Breast epithelium (tissue), 4 donors: ENCODE measurements around the gene PTPN3. TPM values are rescaled to one million over a fixed set of nuclear protein-coding genes. Genes with fewer than 3 reads are reported as not detected.

ENCODE experiments used
- DNase-seq, 2 donors: peaks; one replicate each; pipeline ENCODE4 v3.0.0-alpha.2; 2019; ENCODE audit warnings: low spot score in 2 of 2
- H3K27ac ChIP-seq, 2 donors: fragments of 200-600 bp; sonication (generic) in 1 of 2; one replicate each; pipeline ENCODE4 v1.5.1; 2016 to 2019; ENCODE audit warnings: mild to moderate bottlenecking in 1 of 2
- H3K27me3 ChIP-seq, 2 donors: fragments of 200-600 bp; sonication (generic) in 1 of 2; one replicate each; pipeline versions ENCODE4 v1.5.1 to v1.6.0; 2017 to 2019; ENCODE audit warnings: control low read depth in 1 of 2, mild to moderate bottlenecking in 1 of 2
- H3K36me3 ChIP-seq: fragments of 200-600 bp; one replicate; pipeline ENCODE4 v1.5.1; 2019
- H3K4me1 ChIP-seq, 2 donors: fragments of 200-600 bp; sonication (generic); one replicate each; pipeline ENCODE4 v1.5.1; 2016 to 2019; ENCODE audit warnings: control low read depth in 1 of 2
- H3K4me3 ChIP-seq, 3 donors: fragments of 200-600 bp; sonication (generic); 1 replicate in 2 of 3; 2 replicates in 1 of 3; pipeline ENCODE4 v1.5.1; 2016 to 2019; ENCODE audit warnings: mild to moderate bottlenecking in 3 of 3, moderate library complexity in 2 of 3
- H3K9me3 ChIP-seq, 2 donors: fragments of 200-600 bp; sonication (generic) in 1 of 2; one replicate each; pipeline ENCODE4 v1.5.1; 2016 to 2019; ENCODE audit warnings: control low read depth in 1 of 2
- POLR2A ChIP-seq: fragments of 450-650 bp; IDR thresholded peaks from one replicate; pipeline ENCODE4 v1.6.1; 2016; ENCODE audit warnings: antibody characterized with exemption, mild to moderate bottlenecking, moderate library complexity
- POLR2AphosphoS5 ChIP-seq, 3 donors: sonication (generic); formaldehyde crosslinking; IDR thresholded peaks; one replicate each; pipeline ENCODE4 v1.6.1; 2017; ENCODE audit warnings: antibody characterized with exemption in 3 of 3
- intact Hi-C: fragments of 100-400 bp; cut with DNase I; formaldehyde crosslinking; loops from one replicate; pipeline ENCODE4 v1.15.1; 2023; ENCODE audit warnings: low total_unique reads
- total RNA-seq, 3 donors: library from RNA; depleted of rRNA; stranded (reverse); fragments of >200 nt; gene quantifications; one replicate each; pipeline ENCODE4 v1.1.0, GENCODE V29; 2016
- TF ChIP-seq, protein P1 (sequence below), 3 donors: fragments of 450-650 bp; IDR thresholded peaks; one replicate each; pipeline ENCODE4 v1.5.1; 2016 to 2017; ENCODE audit warnings: antibody characterized with exemption in 3 of 3, mild to moderate bottlenecking in 3 of 3, moderate library complexity in 3 of 3

The PTPN3 gene
- total RNA-seq, 3 donors from 2014 or later, result 4.2 to 21.2 (median 14.4) TPM

GRCh38 chr9:109383947-109384346 lies 114.2 kb downstream of the PTPN3 start:
- Histone ChIP-seq H3K4me1 (no peaks in the 10 kb centered on the region), H3K27me3 (no peaks in the 10 kb centered on the region), H3K9me3 (no peaks in the 10 kb centered on the region), H3K27ac (no peak overlapping the region), H3K36me3 (no peaks in the 10 kb centered on the region), H3K4me3 (no peak overlapping the region)
- no peak for DNase-seq
- TF ChIP-seq POLR2AphosphoS5 (IDR thresholded peaks at IDR 0.05) (no peak), POLR2A (no peak)
- TF ChIP-seq, protein P1, sequence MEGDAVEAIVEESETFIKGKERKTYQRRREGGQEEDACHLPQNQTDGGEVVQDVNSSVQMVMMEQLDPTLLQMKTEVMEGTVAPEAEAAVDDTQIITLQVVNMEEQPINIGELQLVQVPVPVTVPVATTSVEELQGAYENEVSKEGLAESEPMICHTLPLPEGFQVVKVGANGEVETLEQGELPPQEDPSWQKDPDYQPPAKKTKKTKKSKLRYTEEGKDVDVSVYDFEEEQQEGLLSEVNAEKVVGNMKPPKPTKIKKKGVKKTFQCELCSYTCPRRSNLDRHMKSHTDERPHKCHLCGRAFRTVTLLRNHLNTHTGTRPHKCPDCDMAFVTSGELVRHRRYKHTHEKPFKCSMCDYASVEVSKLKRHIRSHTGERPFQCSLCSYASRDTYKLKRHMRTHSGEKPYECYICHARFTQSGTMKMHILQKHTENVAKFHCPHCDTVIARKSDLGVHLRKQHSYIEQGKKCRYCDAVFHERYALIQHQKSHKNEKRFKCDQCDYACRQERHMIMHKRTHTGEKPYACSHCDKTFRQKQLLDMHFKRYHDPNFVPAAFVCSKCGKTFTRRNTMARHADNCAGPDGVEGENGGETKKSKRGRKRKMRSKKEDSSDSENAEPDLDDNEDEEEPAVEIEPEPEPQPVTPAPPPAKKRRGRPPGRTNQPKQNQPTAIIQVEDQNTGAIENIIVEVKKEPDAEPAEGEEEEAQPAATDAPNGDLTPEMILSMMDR (IDR thresholded peaks at IDR 0.05), result no peak
- intact Hi-C loops, result no loop called here

GRCh38 chr9:109383356-109383755 lies 114.8 kb downstream of the PTPN3 start:
- Histone ChIP-seq H3K4me1 (no peaks in the 10 kb centered on the region), H3K9me3 (no peaks in the 10 kb centered on the region), H3K4me3 (no peak overlapping the region), H3K27ac (no peak overlapping the region), H3K27me3 (no peaks in the 10 kb centered on the region), H3K36me3 (no peaks in the 10 kb centered on the region)
- DNase-seq, result no peak
- no peak for TF ChIP-seq POLR2A
- no peak for TF ChIP-seq POLR2AphosphoS5 (IDR thresholded peaks at IDR 0.05)
- TF ChIP-seq, protein P1 (IDR thresholded peaks at IDR 0.05), result no peak
- intact Hi-C loops, result no loop called here

GRCh38 chr9:109382585-109382984 lies 115.5 kb downstream of the PTPN3 start:
- TF ChIP-seq POLR2AphosphoS5 (IDR thresholded peaks at IDR 0.05) (no peak), POLR2A (no peak)
- TF ChIP-seq, protein P1 (IDR thresholded peaks at IDR 0.05), result no peak
- Histone ChIP-seq H3K36me3 (no peaks in the 10 kb centered on the region), H3K4me1 (no peaks in the 10 kb centered on the region)

GRCh38 chr9:109382182-109382581 lies 115.9 kb downstream of the PTPN3 start:
- H3K36me3 ChIP-seq, result no peaks in the 10 kb centered on the region
- no peaks in the 10 kb centered on the region for H3K4me1 ChIP-seq
- TF ChIP-seq POLR2AphosphoS5 (IDR thresholded peaks at IDR 0.05) (no peak), POLR2A (no peak)
- TF ChIP-seq, protein P1 (IDR thresholded peaks at IDR 0.05), result no peak
- H3K4me3 ChIP-seq, result no peak overlapping the region
- no peak for DNase-seq
- no peak overlapping the region for H3K27ac ChIP-seq
- intact Hi-C loops, result no loop called here
- no peaks in the 10 kb centered on the region for H3K9me3 ChIP-seq
- no peaks in the 10 kb centered on the region for H3K27me3 ChIP-seq

More at GRCh38 chr9:109382585-109382984, 115.5 kb downstream of the PTPN3 start:
- Histone ChIP-seq H3K27ac (no peak overlapping the region), H3K9me3 (no peaks in the 10 kb centered on the region), H3K4me3 (no peak overlapping the region), H3K27me3 (no peaks in the 10 kb centered on the region)
- DNase-seq, result no peak
- intact Hi-C loops, result no loop called here

DNA sequence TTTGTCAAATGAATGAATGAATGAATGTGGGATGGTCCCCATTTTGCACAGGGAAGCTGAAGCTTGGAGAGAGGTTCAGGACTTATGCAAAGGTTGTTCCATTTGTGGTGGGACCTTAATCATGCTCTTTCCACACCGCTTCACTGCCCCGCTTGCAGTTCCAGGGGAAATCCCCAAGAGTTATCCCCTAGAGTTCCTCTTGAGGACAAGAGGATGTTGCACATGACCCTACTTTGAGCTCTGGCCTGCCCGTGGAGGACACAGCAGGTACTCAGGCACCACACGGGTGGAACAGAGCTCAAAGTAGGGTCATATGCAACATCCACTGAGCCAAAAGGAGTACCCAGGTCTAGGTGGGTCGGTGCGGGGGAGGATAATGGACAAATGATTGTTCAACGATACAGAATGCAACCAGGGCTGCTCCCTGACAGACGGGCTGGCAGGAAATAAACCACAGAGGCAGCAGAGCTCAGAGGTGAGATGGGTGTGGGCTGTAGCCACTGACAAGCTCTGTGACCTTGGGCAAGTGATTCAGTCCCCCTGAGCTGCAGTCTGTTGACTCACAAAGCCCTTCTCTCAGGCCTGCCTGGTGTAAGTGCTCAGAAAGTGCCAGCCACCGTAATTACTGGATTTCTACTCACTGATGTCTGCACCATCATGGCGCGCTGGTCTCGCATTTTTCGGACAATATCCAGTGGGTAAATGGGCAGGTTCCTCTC lies 116.9 kb downstream of the PTPN3 start:
- intact Hi-C loops, result no loop called here
- Histone ChIP-seq H3K36me3 (no peaks in the 10 kb centered on the region), H3K27ac (no peak overlapping the region), H3K4me1 (no peaks in the 10 kb centered on the region), H3K27me3 (no peaks in the 10 kb centered on the region), H3K9me3 (no peaks in the 10 kb centered on the region), H3K4me3 (no peak overlapping the region)
- DNase-seq, result no peak
- TF ChIP-seq POLR2A, result no peak
- TF ChIP-seq, protein P1 (IDR thresholded peaks at IDR 0.05), result no peak
- no peak for TF ChIP-seq POLR2AphosphoS5 (IDR thresholded peaks at IDR 0.05)
